Suprapubic skin (tissue), 4 donors: ENCODE measurements around the gene USP43.
A peak's percentile ranks its signal among the peaks of the same experiment; 100 is the strongest.

ENCODE experiments used
- CTCF ChIP-seq, 2 donors: fragments of 200-600 bp in 1 of 2; fragments of 450-650 bp in 1 of 2; sonication (generic) in 1 of 2; IDR thresholded peaks; one replicate each; pipeline ENCODE4 v1.5.1; 2016 to 2019; ENCODE audit warnings: antibody characterized with exemption in 2 of 2, mild to moderate bottlenecking in 1 of 2, moderate library complexity in 1 of 2
- POLR2A ChIP-seq, 2 donors: fragments of 450-650 bp; IDR thresholded peaks; one replicate each; pipeline ENCODE4 v1.6.1; 2017; ENCODE audit warnings: antibody characterized with exemption in 2 of 2, mild to moderate bottlenecking in 2 of 2, moderate library complexity in 2 of 2
- POLR2AphosphoS5 ChIP-seq, 3 donors: sonication (generic); formaldehyde crosslinking; IDR thresholded peaks; one replicate each; pipeline ENCODE4 v1.6.1; 2017; ENCODE audit warnings: antibody characterized with exemption in 3 of 3

- TF ChIP-seq CTCF (IDR thresholded peaks at IDR 0.05): peak; percentile 86 to 96
- no peak for TF ChIP-seq POLR2AphosphoS5 (IDR thresholded peaks at IDR 0.05)
- TF ChIP-seq POLR2A (IDR thresholded peaks at IDR 0.05): no peak
Observed at GRCh38 chr17:9729034-9729650, 83.8 kb downstream of the USP43 start.
